GM12878 (cell line): ENCODE results near the gene BLOC1S4. TPM values are rescaled to one million over a fixed set of nuclear protein-coding genes. Genes with fewer than 3 reads are reported as not detected.

ENCODE experiments used
- ATAC-seq: fragments of 200-7000 bp; cut with Tn5 transposase; 3 replicates; pipeline ENCODE4 v1.9.1; 2020; ENCODE audit warnings: mild to moderate bottlenecking, moderate library complexity
- BruUV-seq: library from RNA; stranded (reverse); fragments of 400-500 nt; replicated peaks from 2 replicates; lab custom pipeline; 2021; lab: Mats Ljungman, UMichigan
- CTCF ChIA-PET: fragments of 300-600 bp; sonication (Branson Sonifier 250); formaldehyde crosslinking; extraction: SDS; loops from one replicate; lab custom pipeline; 2021; ENCODE audit warnings: inconsistent platforms; lab: Yijun Ruan, JAX
- POLR2A ChIA-PET: fragments of 350-600 bp; formaldehyde crosslinking; extraction: SDS; loops from one replicate; lab custom pipeline; 2021; ENCODE audit warnings: inconsistent platforms; lab: Charles Lee
- RAD21 ChIA-PET: fragments of 300-600 bp; sonication (Branson Sonifier 250); formaldehyde crosslinking; loops from one replicate; lab custom pipeline; 2023; ENCODE audit warnings: antibody characterized with exemption; ENCODE audit not compliant: unreplicated experiment; lab: Charles Lee
- SMC1A ChIA-PET: fragments of 300-600 bp; sonication (Branson Sonifier 250); formaldehyde crosslinking; loops from one replicate; lab custom pipeline; 2023; ENCODE audit not compliant: unreplicated experiment, uncharacterized antibody; lab: Charles Lee
- DNase-seq: peaks from one replicate; pipeline ENCODE4 v3.0.0-alpha.2; 2011; ENCODE audit warnings: low read depth, low spot score
- FAIRE-seq: peaks from 3 replicates; lab custom pipeline; 2011; peaks lifted over from hg19 to GRCh38; lab: Jason Lieb, UNC
- H2AFZ ChIP-seq: 2 replicates; pipeline ENCODE4 v1.6.0; 2011; ENCODE audit warnings: low read depth, low read length, control low read depth; ENCODE audit not compliant: control insufficient read depth
- H3K27ac ChIP-seq: 2 replicates; pipeline ENCODE4 v1.5.1; 2011; ENCODE audit warnings: control low read depth; ENCODE audit not compliant: control insufficient read depth, insufficient read depth
- H3K27me3 ChIP-seq, 2 experiments: replicated peaks in 1 of 2; 2 replicates each; pipeline versions ENCODE4 v1.6.0 to v1.6.1; 2011; ENCODE audit warnings: low read length in 1 of 2; ENCODE audit not compliant: control insufficient read depth in 2 of 2, insufficient read depth in 2 of 2
- H3K36me3 ChIP-seq, 2 experiments: 2 replicates each; pipeline ENCODE4 v1.5.1; 2011; ENCODE audit warnings: low read length in 1 of 2; ENCODE audit not compliant: control insufficient read depth in 2 of 2, insufficient read depth in 2 of 2
- H3K4me1 ChIP-seq: 2 replicates; pipeline ENCODE4 v1.6.1; 2011; ENCODE audit warnings: mild to moderate bottlenecking, low read length, moderate library complexity, mixed read lengths; ENCODE audit not compliant: control insufficient read depth, insufficient read depth
- H3K4me2 ChIP-seq: 2 replicates; pipeline ENCODE4 v1.6.0; 2011; ENCODE audit warnings: control low read depth; ENCODE audit not compliant: control insufficient read depth, insufficient read depth
- H3K4me3 ChIP-seq: fragments of 200-600 bp; sonication (generic); 2 replicates; pipeline ENCODE4 v1.5.1; 2016
- H3K79me2 ChIP-seq: 2 replicates; pipeline ENCODE4 v1.6.0; 2011; ENCODE audit warnings: low read length; ENCODE audit not compliant: control insufficient read depth, insufficient read depth
- H3K9ac ChIP-seq: 2 replicates; pipeline ENCODE4 v1.8.0; 2011; ENCODE audit warnings: low read length, control low read depth, mixed read lengths; ENCODE audit not compliant: control insufficient read depth, insufficient read depth
- H3K9me3 ChIP-seq: replicated peaks from 3 replicates; pipeline ENCODE4 v1.5.1; 2011; ENCODE audit warnings: mild to moderate bottlenecking, low read length; ENCODE audit not compliant: control insufficient read depth, insufficient read depth
- H4K20me1 ChIP-seq: 2 replicates; pipeline ENCODE4 v1.6.0; 2011; ENCODE audit not compliant: control insufficient read depth, insufficient read depth
- ATF7 ChIP-seq: fragments of 450-650 bp; IDR thresholded peaks from 2 replicates; pipeline ENCODE4 v1.6.1; 2016; ENCODE audit warnings: low read depth, mild to moderate bottlenecking
- CHD4 ChIP-seq: fragments of 200-600 bp; sonication (generic); IDR thresholded peaks from 2 replicates; pipeline ENCODE4 v1.6.1; 2016; ENCODE audit warnings: mild to moderate bottlenecking
- ESRRA ChIP-seq: IDR thresholded peaks from 2 replicates; pipeline ENCODE4 v1.6.1; 2012; ENCODE audit warnings: mild to moderate bottlenecking, low read length, improper control_type of control experiment
- GATAD2B ChIP-seq: fragments of 450-650 bp; conservative IDR thresholded peaks from 2 replicates; pipeline ENCODE4 v1.6.1; 2017; ENCODE audit warnings: low read depth, mild to moderate bottlenecking, moderate library complexity
- HDGF ChIP-seq: fragments of 450-650 bp; IDR thresholded peaks from 2 replicates; pipeline ENCODE4 v1.6.1; 2016; ENCODE audit warnings: antibody characterized with exemption
- IKZF1 ChIP-seq: fragments of 450-650 bp; conservative IDR thresholded peaks from 2 replicates; pipeline ENCODE4 v1.6.1; 2017; ENCODE audit warnings: antibody characterized with exemption, mild to moderate bottlenecking
- IRF4 ChIP-seq: IDR thresholded peaks from 2 replicates; pipeline ENCODE4 v1.6.1; 2011; ENCODE audit warnings: low read depth, low read length
- MEF2A ChIP-seq: IDR thresholded peaks from 2 replicates; pipeline ENCODE4 v1.6.1; 2011; ENCODE audit warnings: low read depth, mild to moderate bottlenecking, low read length, moderate library complexity; ENCODE audit not compliant: insufficient read depth
- NFYB ChIP-seq: IDR thresholded peaks from 2 replicates; pipeline ENCODE4 v1.6.1; 2011; ENCODE audit warnings: low read depth, mild to moderate bottlenecking, low read length, improper control_type of control experiment, moderate library complexity; ENCODE audit not compliant: insufficient read depth
- POLR2AphosphoS5 ChIP-seq: IDR thresholded peaks from 2 replicates; pipeline ENCODE4 v1.6.1; 2011; ENCODE audit warnings: mild to moderate bottlenecking, low read length, inconsistent platforms
- TAF1 ChIP-seq: IDR thresholded peaks from 2 replicates; pipeline ENCODE4 v1.6.1; 2011; ENCODE audit warnings: mild to moderate bottlenecking, low read depth, low read length, borderline replicate concordance
- ZZZ3 ChIP-seq: IDR thresholded peaks from 2 replicates; pipeline ENCODE4 v1.6.1; 2011; ENCODE audit warnings: low read depth; ENCODE audit not compliant: control insufficient read depth, insufficient read length
- WGBS: methylation state at CpG from one replicate; pipeline ENCODE4 v1.1.6; 2016; ENCODE audit warnings: low lambda C conversion rate; ENCODE audit not compliant: insufficient replicate concordance, insufficient coverage; ENCODE audit errors: missing lambda C conversion rate; 5-methylcytosine and 5-hydroxymethylcytosine counted together
- in situ Hi-C: fragments of 300-500 bp; cut with MboI; formaldehyde crosslinking; loops from 9 replicates; pipeline ENCODE4 v1.14.3; 2018; ENCODE audit warnings: mixed read lengths
- intact Hi-C: fragments of 100-400 bp; cut with micrococcal nuclease; formaldehyde crosslinking; loops from one replicate; pipeline ENCODE4 v1.14.2; 2022; ENCODE audit not compliant: unreplicated experiment
- polyA plus RNA-seq, 11 experiments: library from polyadenylated mRNA; depleted of rRNA in 4 of 11; unstranded in 6 of 11; stranded (reverse) in 5 of 11; fragments of >200 nt; fragmentation: Nextera tagmentation in 4 of 11; fragmentation: Illumina TruSeq in 1 of 11; extraction: Ambion mirVana in 4 of 11; extraction: Trizol in 1 of 11; gene quantifications; 1 replicate in 1 of 11; 2 replicates in 10 of 11; pipeline versions ENCODE4 v1.2.1 to v1.2.3, GENCODE V29; 2011 to 2016; ENCODE audit warnings: inconsistent platforms in 2 of 11, missing spikeins in 2 of 11, low read depth in 1 of 11
- total RNA-seq, 4 experiments: library from RNA; depleted of rRNA in 3 of 4; stranded (reverse); fragments of >200 nt in 3 of 4; fragmentation: Illumina TruSeq in 1 of 4; extraction: Trizol in 1 of 4; gene quantifications; 2 replicates each; pipeline versions ENCODE4 v1.2.1 to v1.2.3, GENCODE V29; 2013 to 2021
- TF ChIP-seq, protein P1 (sequence below): fragments of 450-650 bp; IDR thresholded peaks from 2 replicates; pipeline ENCODE4 v1.6.1; 2017; ENCODE audit warnings: mild to moderate bottlenecking

BLOC1S4 gene
- total and polyA plus RNA-seq, 10 of the 15 experiments (the other 5 are each of a cell fraction or from before 2014, with no cell fraction given), result 2.7 to 23.8 (median 9.5) TPM

DNA sequence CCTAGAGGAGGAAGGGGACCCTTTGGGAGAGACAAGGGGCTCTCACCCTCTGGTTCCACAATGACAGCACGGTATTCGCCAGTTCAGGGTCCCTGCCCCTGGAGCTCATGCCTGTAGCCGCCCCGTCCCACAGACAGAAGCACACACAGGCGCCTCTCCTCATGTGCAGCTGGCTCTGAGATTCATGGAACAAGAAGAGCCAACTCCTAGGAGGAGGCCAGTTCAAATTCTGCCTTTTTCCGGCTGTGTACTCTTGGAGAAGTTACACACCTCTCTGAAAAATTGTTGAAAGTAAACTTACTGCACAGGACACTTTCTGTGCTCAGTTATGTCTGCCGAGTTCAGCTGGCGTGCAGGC is 15.3 kb downstream of the BLOC1S4 start:
- H3K27me3 ChIP-seq, result no peaks in the 10 kb centered on the region
- no peak for DNase-seq
- no peak for ATAC-seq
- no peak for TF ChIP-seq NFYB
- no peak for TF ChIP-seq GATAD2B
- no peak for TF ChIP-seq HDGF
- no peak for TF ChIP-seq POLR2AphosphoS5
- no peak for TF ChIP-seq CHD4
- no peak for TF ChIP-seq IKZF1
- TF ChIP-seq IRF4, result no peak
- TF ChIP-seq ESRRA, result no peak
- no peak for TF ChIP-seq ZZZ3
- TF ChIP-seq TAF1, result no peak
- no peak for TF ChIP-seq ATF7
- TF ChIP-seq, protein P1, sequence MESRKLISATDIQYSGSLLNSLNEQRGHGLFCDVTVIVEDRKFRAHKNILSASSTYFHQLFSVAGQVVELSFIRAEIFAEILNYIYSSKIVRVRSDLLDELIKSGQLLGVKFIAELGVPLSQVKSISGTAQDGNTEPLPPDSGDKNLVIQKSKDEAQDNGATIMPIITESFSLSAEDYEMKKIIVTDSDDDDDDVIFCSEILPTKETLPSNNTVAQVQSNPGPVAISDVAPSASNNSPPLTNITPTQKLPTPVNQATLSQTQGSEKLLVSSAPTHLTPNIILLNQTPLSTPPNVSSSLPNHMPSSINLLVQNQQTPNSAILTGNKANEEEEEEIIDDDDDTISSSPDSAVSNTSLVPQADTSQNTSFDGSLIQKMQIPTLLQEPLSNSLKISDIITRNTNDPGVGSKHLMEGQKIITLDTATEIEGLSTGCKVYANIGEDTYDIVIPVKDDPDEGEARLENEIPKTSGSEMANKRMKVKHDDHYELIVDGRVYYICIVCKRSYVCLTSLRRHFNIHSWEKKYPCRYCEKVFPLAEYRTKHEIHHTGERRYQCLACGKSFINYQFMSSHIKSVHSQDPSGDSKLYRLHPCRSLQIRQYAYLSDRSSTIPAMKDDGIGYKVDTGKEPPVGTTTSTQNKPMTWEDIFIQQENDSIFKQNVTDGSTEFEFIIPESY, result no peak
- TF ChIP-seq MEF2A, result no peak
- ChIA-PET RAD21 (interaction anchor here (1.5 kb wide), 1 partner anchor 160 kb away, joined by 4 read pairs; no protein-coding TSS in a partner anchor), CTCF (interaction anchor here (0.8 to 3.3 kb wide), 3 partner anchors 11 to 142 kb away, joined by 3 to 11 read pairs (median 5); no protein-coding TSS in a partner anchor), SMC1A (interaction anchor here (1.1 to 1.6 kb wide), 4 partner anchors 11 to 155 kb away, joined by 3 to 10 read pairs (median 4); no protein-coding TSS in a partner anchor), POLR2A (no interaction called here)
- H3K36me3 ChIP-seq, result no peaks in the 10 kb centered on the region
- intact Hi-C loops, result no loop called here
- no TSS peak for BruUV-seq
- no peaks in the 10 kb centered on the region for H4K20me1 ChIP-seq
- in situ Hi-C loops, result no loop called here
- no peaks in the 10 kb centered on the region for H3K4me1 ChIP-seq
- no peak overlapping the region for H3K4me2 ChIP-seq
- H3K79me2 ChIP-seq, result no peaks in the 10 kb centered on the region
- H3K4me3 ChIP-seq, result no peak overlapping the region
- no peak overlapping the region for H2AFZ ChIP-seq
- no peak for FAIRE-seq
- WGBS, result 34% methylated on average over 8 of the region's 8 CpGs
- H3K27ac ChIP-seq, result no peak overlapping the region
- no peaks in the 10 kb centered on the region for H3K9me3 ChIP-seq
- H3K9ac ChIP-seq, result no peak overlapping the region
